Renal cortex interstitium (tissue), 11 donors: ENCODE measurements around the gene PCDH12. TPM values are rescaled to one million over a fixed set of nuclear protein-coding genes. Genes with fewer than 3 reads are reported as not detected.

Experiments used
- DNase-seq, 11 donors: peaks; one replicate each; pipeline ENCODE4 v3.0.0-alpha.2; 2013; ENCODE audit warnings: low read depth in 9 of 11, low spot score in 4 of 11; ENCODE audit errors: extremely low read depth in 1 of 11
- polyA plus RNA-seq, 3 donors: library from polyadenylated mRNA; unstranded; fragments of 120-200 nt; gene quantifications; one replicate each; pipeline ENCODE4 v1.2.1, GENCODE V29; 2013; ENCODE audit not compliant: insufficient read length in 3 of 3

The PCDH12 gene
- polyA plus RNA-seq, 3 donors, result 14.2 to 17.5 (median 15.5) TPM

GRCh38 chr5:141973871-141974595, 16.0 kb upstream of the PCDH12 start:
- no peak for DNase-seq

DNA sequence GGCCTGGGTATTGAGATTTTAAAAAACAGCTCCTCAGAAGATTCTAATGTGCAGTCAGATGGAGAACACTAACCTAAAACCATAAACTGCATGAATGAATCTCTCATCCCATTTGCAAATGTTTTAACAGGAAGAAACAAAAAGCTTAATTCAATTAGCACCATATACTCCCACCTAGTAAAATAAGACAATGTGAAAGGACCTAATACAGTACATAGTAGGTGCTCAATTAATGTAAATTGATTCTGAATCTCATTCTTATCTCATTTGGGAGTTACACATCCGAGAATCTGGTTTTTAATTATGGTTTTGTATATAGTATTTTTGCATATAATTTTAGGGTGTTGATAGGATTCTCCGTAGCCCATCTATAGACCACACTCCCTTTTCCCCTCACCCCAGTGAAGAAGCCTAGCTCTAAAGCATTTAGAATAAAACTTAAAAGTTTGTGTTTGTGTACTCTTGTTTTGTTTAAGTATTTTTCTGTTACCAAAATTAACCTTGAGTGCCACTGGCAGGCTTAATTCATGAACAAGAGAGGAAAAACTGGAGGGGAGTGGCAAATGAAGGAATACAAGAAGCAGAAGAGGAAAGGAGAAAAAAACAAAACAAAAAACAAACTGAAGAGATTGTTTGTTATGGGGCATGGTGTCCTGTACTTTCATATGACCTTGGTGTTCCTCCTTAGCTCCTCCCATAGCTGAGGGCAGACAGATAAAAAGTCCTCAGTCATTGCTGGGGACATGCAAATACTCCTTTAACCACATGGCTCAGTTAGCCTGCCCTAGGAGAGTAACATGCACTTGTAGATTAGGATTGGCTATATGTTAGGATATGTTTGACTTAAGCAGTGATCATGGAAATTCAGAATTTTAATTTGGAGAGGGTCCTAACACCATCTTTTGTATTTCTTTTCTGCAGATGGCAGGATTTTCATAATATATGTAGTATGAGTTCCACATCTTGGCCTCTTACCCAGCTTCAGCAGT, 12.1 kb upstream of the PCDH12 start:
- no peak for DNase-seq

- DNase-seq, result peak in 10 of 11 donors; percentile 72 to 92 (median 86)
Measured at GRCh38 chr5:141968914-141969608, 11.1 kb upstream of the PCDH12 start, which contains the start of gene RNF14. RNF14 (plus strand) TSS chr5:141969105; CDS start chr5:141973589, 4,484 bp downstream.

DNA sequence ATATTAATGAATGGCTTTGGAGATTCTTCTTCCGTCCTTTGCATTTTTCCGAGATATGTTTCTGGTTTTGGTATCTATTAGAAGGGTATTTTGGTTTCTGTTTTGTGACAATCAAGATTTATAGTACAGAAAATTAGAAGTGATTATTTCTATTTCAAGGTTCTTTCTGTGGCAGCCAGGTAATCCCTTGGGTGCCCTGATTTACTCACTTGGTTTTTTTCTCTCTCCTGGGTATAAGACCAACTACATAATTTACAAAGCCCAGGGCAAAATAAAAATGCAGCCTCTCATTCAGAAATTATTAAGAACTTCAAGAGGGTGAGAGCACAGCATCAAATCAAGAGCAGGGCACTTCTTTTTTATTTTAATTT, 8.9 kb upstream of the PCDH12 start:
- DNase-seq, result no peak

- no peak for DNase-seq
Measured at GRCh38 chr5:141966275-141966962, 8.4 kb upstream of the PCDH12 start.

GRCh38 chr5:141965071-141965470, 7.1 kb upstream of the PCDH12 start:
- DNase-seq, result no peak

DNA sequence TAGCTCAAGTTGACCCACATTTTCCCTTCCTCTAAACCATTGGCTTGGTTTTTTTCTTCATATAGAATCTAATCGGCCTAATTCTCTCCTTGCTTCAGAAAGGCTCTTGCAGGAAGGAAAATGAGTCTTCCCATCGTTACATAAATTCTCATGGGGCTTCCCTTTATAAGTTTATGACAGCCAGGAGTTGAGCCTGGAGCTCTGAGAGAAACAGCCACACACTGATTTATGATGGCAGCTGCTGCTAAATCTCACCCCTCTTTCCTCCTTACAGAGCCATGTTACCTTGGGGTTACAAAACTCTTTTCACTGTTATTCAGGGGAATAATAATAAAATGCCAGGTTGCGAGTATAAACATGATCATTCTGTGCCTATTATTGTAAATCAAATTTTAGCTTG, 5.7 kb upstream of the PCDH12 start:
- no peak for DNase-seq

DNA sequence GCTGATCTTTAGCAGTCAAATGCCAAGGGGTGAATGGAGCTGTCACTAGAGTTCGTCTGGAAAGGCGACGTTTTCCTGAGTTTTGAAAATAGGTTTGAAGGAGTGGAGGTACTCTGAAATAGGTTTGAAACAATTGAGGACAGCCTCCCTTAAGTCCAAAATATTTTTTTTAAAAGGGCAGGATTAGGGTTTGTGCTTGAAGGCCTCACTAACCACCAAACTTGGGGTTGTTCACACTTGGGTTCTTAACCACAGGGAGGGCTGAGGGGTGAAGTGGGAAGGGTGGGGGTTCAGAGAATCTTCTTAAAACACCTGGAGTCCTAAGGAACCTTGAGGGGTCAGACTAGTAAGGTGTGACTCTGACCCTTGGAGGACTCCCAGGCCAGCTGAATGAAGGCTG, 3.5 kb upstream of the PCDH12 start:
- DNase-seq, result no peak

- peak; percentile 72 to 91 (median 87) for DNase-seq
Measured at GRCh38 chr5:141960449-141961323, 2.7 kb upstream of the PCDH12 start.

DNA sequence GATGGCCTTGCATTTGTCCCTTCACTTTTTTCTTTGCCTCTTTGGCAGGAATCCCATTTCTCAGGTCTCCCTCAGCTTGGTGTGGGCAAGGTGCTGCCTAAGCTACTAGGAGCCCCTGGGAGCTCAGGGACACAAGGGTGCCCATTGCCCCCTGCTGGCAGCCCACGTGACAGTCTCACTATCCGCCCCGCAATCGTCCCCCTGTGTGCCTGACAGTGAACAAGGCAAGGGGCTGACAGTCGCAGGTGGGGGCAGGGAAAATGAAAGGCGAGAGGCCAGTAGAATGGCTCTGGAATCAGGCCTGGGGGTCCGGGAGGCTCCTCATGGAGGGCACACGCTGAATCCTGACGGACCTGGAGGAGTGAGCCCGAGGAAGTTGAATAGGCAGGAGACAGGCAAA, 2.0 kb upstream of the PCDH12 start:
- no peak for DNase-seq

- no peak for DNase-seq
Measured at GRCh38 chr5:141958546-141959172, 657 bp upstream of the PCDH12 start.

DNA sequence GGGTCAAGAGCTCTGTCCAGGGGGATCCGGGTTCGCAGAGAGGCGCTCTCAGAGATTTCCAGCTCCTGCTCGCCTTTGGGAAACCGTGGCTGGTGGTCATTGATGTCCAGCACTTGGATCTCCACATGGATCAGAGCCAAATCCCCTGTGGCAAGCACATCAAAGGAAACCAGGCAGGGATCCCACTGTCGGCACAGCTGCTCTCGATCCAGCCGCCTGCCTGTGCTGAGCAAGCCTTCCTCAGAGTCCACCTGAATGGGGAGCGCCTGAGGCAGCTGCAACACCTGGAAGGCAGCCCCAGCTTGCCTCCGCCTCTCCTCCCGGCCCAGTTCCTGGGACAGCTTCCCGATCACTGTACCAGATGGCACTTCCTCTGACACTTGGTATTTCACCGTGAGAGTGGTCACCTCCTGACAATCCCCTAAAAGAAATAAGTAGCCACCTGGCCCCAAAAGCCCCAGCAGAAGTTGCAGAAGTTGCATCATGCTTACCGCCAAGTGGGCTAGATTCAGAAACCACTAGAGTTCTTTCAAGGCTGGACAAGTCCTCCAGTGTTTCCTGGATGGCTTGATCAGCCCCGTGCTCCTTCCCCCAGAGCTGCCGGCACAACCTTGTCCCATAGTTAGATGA, 520 bp downstream of the PCDH12 start:
- DNase-seq, result no peak

DNA sequence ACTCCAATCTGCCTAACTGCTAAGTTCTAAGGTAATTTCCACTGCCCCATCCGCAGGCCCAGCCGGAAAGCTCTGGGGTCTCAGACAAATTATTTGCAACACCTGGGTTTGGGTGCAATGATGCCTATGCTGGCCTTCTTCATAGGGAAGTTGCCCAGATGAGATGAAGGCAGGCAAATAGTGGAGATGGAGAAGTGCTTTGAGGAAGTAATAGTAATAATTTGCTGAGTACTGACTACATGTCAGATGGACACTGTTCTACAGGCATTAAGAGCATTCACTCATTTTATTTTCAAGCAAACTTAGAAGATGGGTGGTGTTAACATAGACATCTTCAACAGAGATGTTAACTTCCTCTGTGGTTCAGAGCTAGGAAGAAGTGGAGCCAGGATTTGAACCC, 3.8 kb downstream of the PCDH12 start:
- DNase-seq, result no peak

- no peak for DNase-seq
Measured at GRCh38 chr5:141952020-141952419, 6.0 kb downstream of the PCDH12 start.

GRCh38 chr5:141951332-141951781, 6.6 kb downstream of the PCDH12 start:
- DNase-seq, result peak in 3 of 11 donors; percentile 46 to 65 (median 57)

DNA sequence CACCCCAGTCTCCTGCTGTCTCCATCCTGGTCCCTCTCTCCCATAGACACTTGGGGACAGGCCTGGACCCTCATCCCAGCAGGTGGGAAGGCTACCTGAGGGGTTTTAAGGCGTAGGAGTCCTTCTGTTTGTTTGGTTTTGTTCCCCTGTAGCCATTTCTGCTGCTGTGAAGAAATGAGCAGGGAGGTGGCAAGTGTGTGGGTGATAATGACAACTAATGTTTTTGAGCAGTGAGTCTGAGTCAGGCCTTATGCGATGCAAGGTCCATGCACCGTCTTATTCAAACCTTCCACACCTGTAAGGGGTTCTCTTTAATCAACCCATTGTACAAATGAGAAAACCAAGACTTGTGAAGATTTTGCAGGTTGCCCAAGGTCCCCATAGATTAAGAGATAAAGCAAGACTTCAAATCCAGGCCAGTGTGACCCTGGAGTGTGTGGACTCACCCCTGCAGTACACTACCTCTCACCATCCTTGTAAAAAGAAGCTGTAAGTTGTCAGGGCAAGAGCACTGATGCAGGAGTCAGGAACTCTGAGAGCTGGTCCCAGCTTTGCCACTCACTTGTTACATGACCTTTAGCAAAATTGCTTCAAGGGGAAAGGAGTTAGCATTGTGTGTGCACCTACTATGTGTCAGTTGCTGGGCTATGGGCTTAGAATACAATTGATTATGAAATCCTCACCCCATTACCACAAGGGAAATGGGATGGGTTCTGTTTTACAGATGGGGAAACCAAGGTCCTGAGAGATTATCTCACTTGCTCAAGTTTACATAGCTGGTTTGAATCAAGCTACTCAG, 7.6 kb downstream of the PCDH12 start:
- no peak for DNase-seq
